Measurements from ENCODE around the gene CNGA1. TPM values are rescaled to one million over a fixed set of nuclear protein-coding genes. Genes with fewer than 3 reads are reported as not detected.

The CNGA1 gene
- total and polyA plus RNA-seq, 2 donors from 2014 or later, result 3.4 to 3.7 TPM

GRCh38 chr4:48039561-48039960, 23.1 kb upstream of the CNGA1 start:
- intact Hi-C loops (cut with DNase I), result no loop called here
- TF ChIP-seq CTCF (IDR thresholded peaks at IDR 0.05; ENCODE audit: borderline replicate concordance, extremely low read depth, insufficient read depth), result no peak
- Histone ChIP-seq H3K27me3 (ENCODE audit: control insufficient read depth, insufficient read depth, low read length) (no peaks in the 10 kb centered on the region), H3K27ac (ENCODE audit: low read depth in 2 of 2, low read length in 2 of 2) (no peak overlapping the region), H3K36me3 (ENCODE audit: control insufficient read depth in 2 of 3, insufficient read depth in 3 of 3, low read length in 3 of 3) (no peaks in the 10 kb centered on the region), H3K4me3 (ENCODE audit: low read length in 3 of 3) (no peak overlapping the region), H3K4me1 (ENCODE audit: control insufficient read depth in 2 of 3, insufficient read depth in 2 of 3, low read depth in 1 of 3, low read length in 3 of 3) (peaks cover 0 to 8% (median 0%) of the 10 kb centered on the region in 3 donors), H3K9me3 (ENCODE audit: control insufficient read depth in 2 of 3, insufficient read depth in 1 of 3, low read length in 3 of 3) (no peaks in the 10 kb centered on the region), H3K9ac (ENCODE audit: low read length in 3 of 3) (no peak overlapping the region)
- FAIRE-seq, result no peak
- DNase-seq, result no peak

GRCh38 chr4:48038666-48039065, 22.2 kb upstream of the CNGA1 start:
- Histone ChIP-seq H3K27me3 (ENCODE audit: control insufficient read depth, insufficient read depth, low read length) (no peaks in the 10 kb centered on the region), H3K9ac (ENCODE audit: low read length in 3 of 3) (no peak overlapping the region), H3K27ac (ENCODE audit: low read depth in 2 of 2, low read length in 2 of 2) (no peak overlapping the region), H3K4me1 (ENCODE audit: control insufficient read depth in 2 of 3, insufficient read depth in 2 of 3, low read depth in 1 of 3, low read length in 3 of 3) (peaks cover 0 to 8% (median 0%) of the 10 kb centered on the region in 3 donors), H3K4me3 (ENCODE audit: low read length in 3 of 3) (no peak overlapping the region), H3K36me3 (ENCODE audit: control insufficient read depth in 2 of 3, insufficient read depth in 3 of 3, low read length in 3 of 3) (no peaks in the 10 kb centered on the region), H3K9me3 (ENCODE audit: control insufficient read depth in 2 of 3, insufficient read depth in 1 of 3, low read length in 3 of 3) (no peaks in the 10 kb centered on the region)
- DNase-seq, result no peak
- intact Hi-C loops (cut with DNase I), result no loop called here
- FAIRE-seq, result no peak
- TF ChIP-seq CTCF (IDR thresholded peaks at IDR 0.05; ENCODE audit: borderline replicate concordance, extremely low read depth, insufficient read depth), result no peak

GRCh38 chr4:48037117-48037462, 20.6 kb upstream of the CNGA1 start:
- no peak for FAIRE-seq
- Histone ChIP-seq H3K4me1 (ENCODE audit: control insufficient read depth in 2 of 3, insufficient read depth in 2 of 3, low read depth in 1 of 3, low read length in 3 of 3) (no peaks in the 10 kb centered on the region), H3K27ac (ENCODE audit: low read depth in 2 of 2, low read length in 2 of 2) (no peak overlapping the region), H3K27me3 (ENCODE audit: control insufficient read depth, insufficient read depth, low read length) (no peaks in the 10 kb centered on the region), H3K4me3 (ENCODE audit: low read length in 3 of 3) (no peak overlapping the region), H3K9ac (ENCODE audit: low read length in 3 of 3) (no peak overlapping the region), H3K36me3 (ENCODE audit: control insufficient read depth in 2 of 3, insufficient read depth in 3 of 3, low read length in 3 of 3) (no peaks in the 10 kb centered on the region), H3K9me3 (ENCODE audit: control insufficient read depth in 2 of 3, insufficient read depth in 1 of 3, low read length in 3 of 3) (no peaks in the 10 kb centered on the region)
- no peak for TF ChIP-seq CTCF (IDR thresholded peaks at IDR 0.05; ENCODE audit: borderline replicate concordance, extremely low read depth, insufficient read depth)
- intact Hi-C loops (cut with DNase I), result no loop called here
- DNase-seq, result no peak

GRCh38 chr4:48035952-48036351, 19.5 kb upstream of the CNGA1 start:
- FAIRE-seq, result no peak
- intact Hi-C loops (cut with DNase I), result no loop called here

More at GRCh38 chr4:48035952-48036351, 19.5 kb upstream of the CNGA1 start:
- Histone ChIP-seq H3K36me3 (ENCODE audit: control insufficient read depth in 2 of 3, insufficient read depth in 3 of 3, low read length in 3 of 3) (no peaks in the 10 kb centered on the region), H3K9ac (ENCODE audit: low read length in 3 of 3) (no peak overlapping the region), H3K4me3 (ENCODE audit: low read length in 3 of 3) (no peak overlapping the region), H3K27me3 (ENCODE audit: control insufficient read depth, insufficient read depth, low read length) (no peaks in the 10 kb centered on the region), H3K9me3 (ENCODE audit: control insufficient read depth in 2 of 3, insufficient read depth in 1 of 3, low read length in 3 of 3) (no peaks in the 10 kb centered on the region), H3K27ac (ENCODE audit: low read depth in 2 of 2, low read length in 2 of 2) (no peak overlapping the region), H3K4me1 (ENCODE audit: control insufficient read depth in 2 of 3, insufficient read depth in 2 of 3, low read depth in 1 of 3, low read length in 3 of 3) (no peaks in the 10 kb centered on the region)
- TF ChIP-seq CTCF (IDR thresholded peaks at IDR 0.05; ENCODE audit: borderline replicate concordance, extremely low read depth, insufficient read depth), result no peak
- DNase-seq, result no peak

Data from kidney (tissue), 14 donors.